ENCODE measurements around the gene AGPAT4. TPM values are rescaled to one million over a fixed set of nuclear protein-coding genes. Genes with fewer than 3 reads are reported as not detected.

AGPAT4 gene
- total and polyA plus RNA-seq, 2 donors (not counting 3 experiments of a cell fraction or from before 2014, with no cell fraction given) = 10.2 to 15.2 TPM

- BruUV-seq (replicated peaks) = no TSS peak
- Histone ChIP-seq H3K79me2 (ENCODE audit: control insufficient read depth, insufficient read depth, low read length) (no peaks in the 10 kb centered on the region), H3K36me3 (ENCODE audit: control insufficient read depth in 2 of 2, extremely low read depth in 1 of 2, insufficient read depth in 2 of 2, low read length in 2 of 2) (peaks cover 16 to 26% of the 10 kb centered on the region in 2 experiments), H4K20me1 (replicated peaks; ENCODE audit: control insufficient read depth, extremely low read depth, insufficient read depth, low read length) (no peaks in the 10 kb centered on the region), H3K4me2 (ENCODE audit: insufficient read depth, low read length) (no peak overlapping the region), H3K4me3 (replicated peaks in 1 of 3; ENCODE audit: insufficient read depth in 1 of 3, low read depth in 1 of 3, low read length in 3 of 3) (no peak overlapping the region), H3K9me3 (replicated peaks; ENCODE audit: control insufficient read depth, insufficient read depth, low read length) (no peaks in the 10 kb centered on the region), H2AFZ (ENCODE audit: low read depth, low read length) (no peak overlapping the region), H3K4me1 (ENCODE audit: control insufficient read depth, extremely low read depth, insufficient read depth, low read length) (no peaks in the 10 kb centered on the region), H3K9me1 (replicated peaks; ENCODE audit: control insufficient read depth, extremely low read depth, insufficient read depth, low read length) (no peaks in the 10 kb centered on the region), H3K27me3 (ENCODE audit: control insufficient read depth in 2 of 2, insufficient read depth in 2 of 2, low read length in 2 of 2) (no peaks in the 10 kb centered on the region), H3K9ac (replicated peaks; ENCODE audit: extremely low read depth, insufficient read depth, low read length) (no peak overlapping the region), H3K27ac (ENCODE audit: insufficient read depth, low read depth, low read length) (no peak overlapping the region)
- intact Hi-C loops (cut with micrococcal nuclease) (no loop called here), dilution Hi-C loops (cut with MboI; ENCODE audit: extremely low pct_ligation_motif_present, low sequenced_read_pairs) (no loop called here)
- ChIA-PET POLR2A (no interaction called here), CTCF (interaction anchor here (1.5 kb wide), 1 partner anchor 259 kb away, joined by 9 read pairs; no protein-coding TSS in a partner anchor)
- TF ChIP-seq, protein P1, sequence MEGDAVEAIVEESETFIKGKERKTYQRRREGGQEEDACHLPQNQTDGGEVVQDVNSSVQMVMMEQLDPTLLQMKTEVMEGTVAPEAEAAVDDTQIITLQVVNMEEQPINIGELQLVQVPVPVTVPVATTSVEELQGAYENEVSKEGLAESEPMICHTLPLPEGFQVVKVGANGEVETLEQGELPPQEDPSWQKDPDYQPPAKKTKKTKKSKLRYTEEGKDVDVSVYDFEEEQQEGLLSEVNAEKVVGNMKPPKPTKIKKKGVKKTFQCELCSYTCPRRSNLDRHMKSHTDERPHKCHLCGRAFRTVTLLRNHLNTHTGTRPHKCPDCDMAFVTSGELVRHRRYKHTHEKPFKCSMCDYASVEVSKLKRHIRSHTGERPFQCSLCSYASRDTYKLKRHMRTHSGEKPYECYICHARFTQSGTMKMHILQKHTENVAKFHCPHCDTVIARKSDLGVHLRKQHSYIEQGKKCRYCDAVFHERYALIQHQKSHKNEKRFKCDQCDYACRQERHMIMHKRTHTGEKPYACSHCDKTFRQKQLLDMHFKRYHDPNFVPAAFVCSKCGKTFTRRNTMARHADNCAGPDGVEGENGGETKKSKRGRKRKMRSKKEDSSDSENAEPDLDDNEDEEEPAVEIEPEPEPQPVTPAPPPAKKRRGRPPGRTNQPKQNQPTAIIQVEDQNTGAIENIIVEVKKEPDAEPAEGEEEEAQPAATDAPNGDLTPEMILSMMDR (IDR thresholded peaks at IDR 0.05; ENCODE audit: extremely low read depth in 1 of 2, insufficient read depth in 1 of 2, low read depth in 1 of 2, low read length in 2 of 2) = no peak
- no peak for TF ChIP-seq POLR2AphosphoS5 (IDR thresholded peaks at IDR 0.05; ENCODE audit: insufficient read depth, low read depth, low read length)
- TF ChIP-seq EZH2 (IDR thresholded peaks at IDR 0.05; ENCODE audit: borderline replicate concordance, low read depth, low read length, severe bottlenecking) = no peak
- no peak for TF ChIP-seq MYC (IDR thresholded peaks at IDR 0.05; ENCODE audit: low read depth, low read length)
- TF ChIP-seq POLR2A (IDR thresholded peaks at IDR 0.05; ENCODE audit: low read depth, low read length) = no peak
- no peak for TF ChIP-seq MAX (IDR thresholded peaks at IDR 0.05; ENCODE audit: insufficient read depth, insufficient read length)
- no peak for TF ChIP-seq FOS (IDR thresholded peaks at IDR 0.05; ENCODE audit: borderline replicate concordance, insufficient read depth, low read length)
- no peak for TF ChIP-seq JUN (IDR thresholded peaks at IDR 0.05; ENCODE audit: borderline replicate concordance, insufficient read depth, insufficient read length, low read depth)
- FAIRE-seq (no peak), DNase-seq (ENCODE audit: low read depth, low spot score) (no peak)
Observed at GRCh38 chr6:161111261-161111660, 162.6 kb downstream of the AGPAT4 start.
